HEK293 (cell line): Measurements from ENCODE around the gene ZNF860.

Experiments
- CTCF ChIA-PET: fragments of 350-600 bp; formaldehyde crosslinking; extraction: SDS; loops from one replicate; lab custom pipeline; 2021; ENCODE audit warnings: antibody characterized with exemption; lab: Yijun Ruan, JAX
- POLR2A ChIA-PET: fragments of 300-600 bp; formaldehyde crosslinking; extraction: SDS; loops from one replicate; lab custom pipeline; 2020; ENCODE audit warnings: antibody characterized with exemption, inconsistent platforms; lab: Yijun Ruan, JAX
- H3K27ac ChIP-seq: fragments of 200-500 bp; sonication (Bioruptor generic); 2 replicates; pipeline ENCODE4 v1.5.1; 2014; ENCODE audit warnings: low read depth, low read length, control low read depth, inconsistent platforms; ENCODE audit errors: extremely low read depth
- H3K36me3 ChIP-seq, 2 experiments: fragments of 200-500 bp in 1 of 2; sonication (Bioruptor generic) in 1 of 2; 1 replicate in 1 of 2; 2 replicates in 1 of 2; pipeline ENCODE4 v1.5.1; 2014 to 2017; ENCODE audit warnings: inconsistent platforms in 2 of 2, low read length in 2 of 2; ENCODE audit not compliant: control insufficient read depth in 2 of 2, insufficient read depth in 1 of 2
- H3K4me1 ChIP-seq: fragments of 200-500 bp; sonication (Bioruptor generic); 2 replicates; pipeline ENCODE4 v1.5.1; 2014; ENCODE audit warnings: mild to moderate bottlenecking, low read length, inconsistent platforms; ENCODE audit not compliant: control insufficient read depth, insufficient read depth
- H3K4me3 ChIP-seq: 2 replicates; pipeline ENCODE4 v1.5.1; 2011; ENCODE audit warnings: low read depth, mild to moderate bottlenecking, control low read depth, low read length, moderate library complexity
- H3K9me3 ChIP-seq: fragments of 200-500 bp; sonication (Bioruptor generic); 2 replicates; pipeline ENCODE4 v1.5.1; 2014; ENCODE audit warnings: low read depth, low read length, inconsistent platforms; ENCODE audit not compliant: control insufficient read depth, insufficient read depth
- BCL11A ChIP-seq: fragments of 450-650 bp; formaldehyde crosslinking; IDR thresholded peaks from 2 replicates; pipeline ENCODE4 v1.5.1; 2016; ENCODE audit warnings: low read depth, missing biosample characterization, missing genetic modification characterization
- BCL11B ChIP-seq: fragments of 450-650 bp; formaldehyde crosslinking; IDR thresholded peaks from 2 replicates; pipeline ENCODE4 v1.5.1; 2016; ENCODE audit warnings: low read depth, missing biosample characterization, missing genetic modification characterization
- EGR2 ChIP-seq: fragments of 450-650 bp; formaldehyde crosslinking; IDR thresholded peaks from 2 replicates; pipeline ENCODE4 v1.5.1; 2016; ENCODE audit warnings: low read depth, missing biosample characterization, missing genetic modification characterization
- GLI4 ChIP-seq: fragments of 450-650 bp; formaldehyde crosslinking; IDR thresholded peaks from 2 replicates; pipeline ENCODE4 v1.5.1; 2016; ENCODE audit warnings: missing biosample characterization, missing genetic modification characterization
- SCRT1 ChIP-seq: fragments of 450-650 bp; formaldehyde crosslinking; IDR thresholded peaks from 2 replicates; pipeline ENCODE4 v1.5.1; 2016; ENCODE audit warnings: missing biosample characterization, missing genetic modification characterization, borderline replicate concordance
- SP7 ChIP-seq: fragments of 450-650 bp; formaldehyde crosslinking; IDR thresholded peaks from 2 replicates; pipeline ENCODE4 v1.5.1; 2016; ENCODE audit warnings: missing biosample characterization, missing genetic modification characterization
- YY2 ChIP-seq: fragments of 450-650 bp; formaldehyde crosslinking; IDR thresholded peaks from 2 replicates; pipeline ENCODE4 v1.5.1; 2016; ENCODE audit warnings: missing biosample characterization, missing genetic modification characterization
- ZBTB21 ChIP-seq: fragments of 450-650 bp; formaldehyde crosslinking; IDR thresholded peaks from 2 replicates; pipeline ENCODE4 v1.5.1; 2017; ENCODE audit warnings: missing biosample characterization, missing genetic modification characterization
- ZBTB48 ChIP-seq: fragments of 450-650 bp; formaldehyde crosslinking; IDR thresholded peaks from 2 replicates; pipeline ENCODE4 v1.5.1; 2016; ENCODE audit warnings: missing biosample characterization, missing genetic modification characterization
- ZFP69B ChIP-seq: fragments of 450-650 bp; formaldehyde crosslinking; IDR thresholded peaks from 2 replicates; pipeline ENCODE4 v1.5.1; 2016; ENCODE audit warnings: missing biosample characterization, missing genetic modification characterization
- ZNF10 ChIP-seq: fragments of 450-650 bp; formaldehyde crosslinking; IDR thresholded peaks from 2 replicates; pipeline ENCODE4 v1.5.1; 2017; ENCODE audit warnings: missing biosample characterization, missing genetic modification characterization
- ZNF133 ChIP-seq: fragments of 450-650 bp; formaldehyde crosslinking; IDR thresholded peaks from 2 replicates; pipeline ENCODE4 v1.5.1; 2016; ENCODE audit warnings: missing biosample characterization, missing genetic modification characterization
- ZNF266 ChIP-seq: fragments of 450-650 bp; formaldehyde crosslinking; IDR thresholded peaks from 2 replicates; pipeline ENCODE4 v1.5.1; 2016; ENCODE audit warnings: missing biosample characterization, missing genetic modification characterization, low read depth
- ZNF324 ChIP-seq: fragments of 450-650 bp; formaldehyde crosslinking; IDR thresholded peaks from 2 replicates; pipeline ENCODE4 v1.5.1; 2016; ENCODE audit warnings: missing biosample characterization, missing genetic modification characterization
- ZNF335 ChIP-seq: fragments of 450-650 bp; formaldehyde crosslinking; conservative IDR thresholded peaks from 2 replicates; pipeline ENCODE4 v1.5.1; 2016; ENCODE audit warnings: missing biosample characterization, missing genetic modification characterization
- ZNF354C ChIP-seq: fragments of 450-650 bp; formaldehyde crosslinking; IDR thresholded peaks from 2 replicates; pipeline ENCODE4 v1.5.1; 2016; ENCODE audit warnings: missing biosample characterization, missing genetic modification characterization, low read depth, borderline replicate concordance
- ZNF48 ChIP-seq: fragments of 450-650 bp; formaldehyde crosslinking; IDR thresholded peaks from 2 replicates; pipeline ENCODE4 v1.5.1; 2016; ENCODE audit warnings: missing biosample characterization, missing genetic modification characterization
- ZNF548 ChIP-seq: fragments of 450-650 bp; formaldehyde crosslinking; IDR thresholded peaks from 2 replicates; pipeline ENCODE4 v1.5.1; 2016; ENCODE audit warnings: missing biosample characterization, missing genetic modification characterization
- ZNF768 ChIP-seq: fragments of 450-650 bp; formaldehyde crosslinking; IDR thresholded peaks from 2 replicates; pipeline ENCODE4 v1.5.1; 2018; ENCODE audit warnings: missing biosample characterization, mild to moderate bottlenecking, missing genetic modification characterization
- TF ChIP-seq, protein P1 (sequence below): fragments of 450-650 bp; formaldehyde crosslinking; conservative IDR thresholded peaks from 2 replicates; pipeline ENCODE4 v1.5.1; 2016; ENCODE audit warnings: low read depth, missing biosample characterization, missing genetic modification characterization
- TF ChIP-seq, protein P2 (sequence below): fragments of 450-650 bp; formaldehyde crosslinking; conservative IDR thresholded peaks from 2 replicates; pipeline ENCODE4 v1.5.1; 2016; ENCODE audit warnings: low read depth, missing biosample characterization, missing genetic modification characterization
- TF ChIP-seq, protein P3 (sequence below): fragments of 450-650 bp; formaldehyde crosslinking; IDR thresholded peaks from 2 replicates; pipeline ENCODE4 v1.5.1; 2016; ENCODE audit warnings: missing biosample characterization, missing genetic modification characterization, borderline replicate concordance

Gene ZNF860

DNA sequence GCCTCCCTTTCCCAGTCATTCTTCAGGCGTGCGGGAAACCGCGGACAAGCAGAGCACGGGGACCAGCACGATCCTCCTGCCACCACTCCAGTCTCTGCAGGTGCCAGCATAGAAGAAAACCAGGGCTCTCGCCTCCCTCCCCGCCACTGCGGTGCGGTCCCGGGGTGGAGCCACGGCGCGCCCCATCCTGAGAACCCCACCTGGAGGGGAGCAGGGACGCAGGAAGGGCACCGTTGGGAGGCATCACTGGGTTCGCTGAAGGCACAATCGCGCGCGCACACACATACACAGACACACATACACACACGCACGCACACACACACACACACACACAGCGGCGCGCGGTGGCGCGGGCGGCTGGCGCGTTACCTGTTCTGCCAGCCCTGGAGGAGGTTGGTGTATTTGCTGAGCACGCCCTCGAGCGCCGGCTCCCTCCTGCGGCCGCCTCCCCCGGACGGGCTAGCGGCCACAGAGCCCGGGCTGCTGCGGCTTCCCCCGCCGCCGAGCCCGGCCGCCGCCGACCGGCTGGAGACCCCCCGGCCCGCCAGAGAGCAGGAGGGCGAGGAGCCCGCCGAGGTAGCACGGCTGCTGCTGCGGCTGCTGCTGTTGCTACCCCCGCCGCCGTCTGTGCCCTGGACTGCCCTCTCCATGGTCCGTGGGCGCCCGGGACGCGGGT is 882 bp upstream of the ZNF860 start (continued):
- no peak for TF ChIP-seq ZNF324
- TF ChIP-seq, protein P1, sequence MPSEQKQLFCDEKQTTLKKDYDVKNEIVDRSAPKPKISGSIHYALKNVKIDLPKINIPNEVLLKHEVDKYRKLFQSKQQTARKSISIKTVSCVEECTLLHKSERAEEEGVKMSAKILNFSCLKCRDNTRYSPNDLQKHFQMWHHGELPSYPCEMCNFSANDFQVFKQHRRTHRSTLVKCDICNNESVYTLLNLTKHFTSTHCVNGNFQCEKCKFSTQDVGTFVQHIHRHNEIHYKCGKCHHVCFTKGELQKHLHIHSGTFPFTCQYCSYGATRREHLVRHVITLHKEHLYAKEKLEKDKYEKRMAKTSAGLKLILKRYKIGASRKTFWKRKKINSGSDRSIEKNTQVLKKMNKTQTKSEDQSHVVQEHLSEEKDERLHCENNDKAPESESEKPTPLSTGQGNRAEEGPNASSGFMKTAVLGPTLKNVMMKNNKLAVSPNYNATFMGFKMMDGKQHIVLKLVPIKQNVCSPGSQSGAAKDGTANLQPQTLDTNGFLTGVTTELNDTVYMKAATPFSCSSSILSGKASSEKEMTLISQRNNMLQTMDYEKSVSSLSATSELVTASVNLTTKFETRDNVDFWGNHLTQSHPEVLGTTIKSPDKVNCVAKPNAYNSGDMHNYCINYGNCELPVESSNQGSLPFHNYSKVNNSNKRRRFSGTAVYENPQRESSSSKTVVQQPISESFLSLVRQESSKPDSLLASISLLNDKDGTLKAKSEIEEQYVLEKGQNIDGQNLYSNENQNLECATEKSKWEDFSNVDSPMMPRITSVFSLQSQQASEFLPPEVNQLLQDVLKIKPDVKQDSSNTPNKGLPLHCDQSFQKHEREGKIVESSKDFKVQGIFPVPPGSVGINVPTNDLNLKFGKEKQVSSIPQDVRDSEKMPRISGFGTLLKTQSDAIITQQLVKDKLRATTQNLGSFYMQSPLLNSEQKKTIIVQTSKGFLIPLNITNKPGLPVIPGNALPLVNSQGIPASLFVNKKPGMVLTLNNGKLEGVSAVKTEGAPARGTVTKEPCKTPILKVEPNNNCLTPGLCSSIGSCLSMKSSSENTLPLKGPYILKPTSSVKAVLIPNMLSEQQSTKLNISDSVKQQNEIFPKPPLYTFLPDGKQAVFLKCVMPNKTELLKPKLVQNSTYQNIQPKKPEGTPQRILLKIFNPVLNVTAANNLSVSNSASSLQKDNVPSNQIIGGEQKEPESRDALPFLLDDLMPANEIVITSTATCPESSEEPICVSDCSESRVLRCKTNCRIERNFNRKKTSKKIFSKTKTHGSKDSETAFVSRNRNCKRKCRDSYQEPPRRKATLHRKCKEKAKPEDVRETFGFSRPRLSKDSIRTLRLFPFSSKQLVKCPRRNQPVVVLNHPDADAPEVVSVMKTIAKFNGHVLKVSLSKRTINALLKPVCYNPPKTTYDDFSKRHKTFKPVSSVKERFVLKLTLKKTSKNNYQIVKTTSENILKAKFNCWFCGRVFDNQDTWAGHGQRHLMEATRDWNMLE (tag by site-specific recombination) = no peak
- TF ChIP-seq ZNF335 (tag by site-specific recombination) = peak; percentile 79
- TF ChIP-seq ZFP69B (tag by site-specific recombination) = peak; percentile 17; the same call in 1 of the 2 replicates
- no peak for TF ChIP-seq ZNF48

DNA sequence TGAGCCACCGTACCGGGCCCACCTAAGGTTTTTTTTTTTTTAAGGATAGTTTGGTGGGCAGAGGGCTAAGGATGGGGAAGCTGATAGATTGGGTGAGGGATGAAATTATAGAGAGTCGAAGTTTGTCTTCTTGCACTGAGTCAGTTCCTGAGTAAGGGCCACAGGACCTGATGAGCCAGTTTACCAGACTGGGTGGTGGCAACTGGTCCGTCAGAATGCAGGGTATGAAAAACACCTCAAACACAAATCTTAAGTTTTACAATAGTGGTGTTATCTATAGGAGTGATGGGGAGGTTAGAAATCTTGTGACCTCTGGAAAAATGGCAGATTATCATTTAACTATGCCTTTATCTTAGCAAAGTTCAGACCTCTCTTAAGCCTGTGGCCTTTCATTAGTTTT is 2.8 kb downstream of the ZNF860 start:
- H3K9me3 ChIP-seq = no peaks in the 10 kb centered on the region
- POLR2A ChIA-PET = no interaction called here
- TF ChIP-seq ZNF133 (no peak), ZNF10 (tag by site-specific recombination) (no peak), BCL11A (tag by site-specific recombination) (no peak), SCRT1 (tag by site-specific recombination) (no peak), BCL11B (no peak), ZBTB48 (tag by site-specific recombination) (no peak), ZNF266 (no peak), SP7 (tag by site-specific recombination) (no peak), ZBTB21 (no peak), ZNF548 (tag by site-specific recombination) (no peak), ZNF354C (tag by site-specific recombination) (no peak), YY2 (tag by site-specific recombination) (no peak), GLI4 (tag by site-specific recombination) (no peak), ZNF768 (tag by site-specific recombination) (no peak), EGR2 (tag by site-specific recombination) (no peak), ZNF335 (tag by site-specific recombination) (no peak)
- TF ChIP-seq, protein P2, sequence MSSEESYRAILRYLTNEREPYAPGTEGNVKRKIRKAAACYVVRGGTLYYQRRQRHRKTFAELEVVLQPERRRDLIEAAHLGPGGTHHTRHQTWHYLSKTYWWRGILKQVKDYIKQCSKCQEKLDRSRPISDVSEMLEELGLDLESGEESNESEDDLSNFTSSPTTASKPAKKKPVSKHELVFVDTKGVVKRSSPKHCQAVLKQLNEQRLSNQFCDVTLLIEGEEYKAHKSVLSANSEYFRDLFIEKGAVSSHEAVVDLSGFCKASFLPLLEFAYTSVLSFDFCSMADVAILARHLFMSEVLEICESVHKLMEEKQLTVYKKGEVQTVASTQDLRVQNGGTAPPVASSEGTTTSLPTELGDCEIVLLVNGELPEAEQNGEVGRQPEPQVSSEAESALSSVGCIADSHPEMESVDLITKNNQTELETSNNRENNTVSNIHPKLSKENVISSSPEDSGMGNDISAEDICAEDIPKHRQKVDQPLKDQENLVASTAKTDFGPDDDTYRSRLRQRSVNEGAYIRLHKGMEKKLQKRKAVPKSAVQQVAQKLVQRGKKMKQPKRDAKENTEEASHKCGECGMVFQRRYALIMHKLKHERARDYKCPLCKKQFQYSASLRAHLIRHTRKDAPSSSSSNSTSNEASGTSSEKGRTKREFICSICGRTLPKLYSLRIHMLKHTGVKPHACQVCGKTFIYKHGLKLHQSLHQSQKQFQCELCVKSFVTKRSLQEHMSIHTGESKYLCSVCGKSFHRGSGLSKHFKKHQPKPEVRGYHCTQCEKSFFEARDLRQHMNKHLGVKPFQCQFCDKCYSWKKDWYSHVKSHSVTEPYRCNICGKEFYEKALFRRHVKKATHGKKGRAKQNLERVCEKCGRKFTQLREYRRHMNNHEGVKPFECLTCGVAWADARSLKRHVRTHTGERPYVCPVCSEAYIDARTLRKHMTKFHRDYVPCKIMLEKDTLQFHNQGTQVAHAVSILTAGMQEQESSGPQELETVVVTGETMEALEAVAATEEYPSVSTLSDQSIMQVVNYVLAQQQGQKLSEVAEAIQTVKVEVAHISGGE = no peak
- TF ChIP-seq, protein P3, sequence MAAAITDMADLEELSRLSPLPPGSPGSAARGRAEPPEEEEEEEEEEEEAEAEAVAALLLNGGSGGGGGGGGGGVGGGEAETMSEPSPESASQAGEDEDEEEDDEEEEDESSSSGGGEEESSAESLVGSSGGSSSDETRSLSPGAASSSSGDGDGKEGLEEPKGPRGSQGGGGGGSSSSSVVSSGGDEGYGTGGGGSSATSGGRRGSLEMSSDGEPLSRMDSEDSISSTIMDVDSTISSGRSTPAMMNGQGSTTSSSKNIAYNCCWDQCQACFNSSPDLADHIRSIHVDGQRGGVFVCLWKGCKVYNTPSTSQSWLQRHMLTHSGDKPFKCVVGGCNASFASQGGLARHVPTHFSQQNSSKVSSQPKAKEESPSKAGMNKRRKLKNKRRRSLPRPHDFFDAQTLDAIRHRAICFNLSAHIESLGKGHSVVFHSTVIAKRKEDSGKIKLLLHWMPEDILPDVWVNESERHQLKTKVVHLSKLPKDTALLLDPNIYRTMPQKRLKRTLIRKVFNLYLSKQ (tag by site-specific recombination) = no peak
- no peak overlapping the region for H3K4me3 ChIP-seq
- CTCF ChIA-PET = no interaction called here
- H3K36me3 ChIP-seq = no peaks in the 10 kb centered on the region
- peaks cover 3% of the 10 kb centered on the region; the same call in 1 of the 2 replicates for H3K4me1 ChIP-seq
- H3K27ac ChIP-seq = no peak overlapping the region
